ENCODE data around the gene CAPRIN1. TPM values are rescaled to one million over a fixed set of nuclear protein-coding genes. Genes with fewer than 3 reads are reported as not detected.
"Not testable (repeated sequence)": the region's sequence is repeated elsewhere in the genome, so short reads cannot be mapped to it uniquely, and the experiment has no call there.

CAPRIN1 gene
- total RNA-seq, 1 experiment from 2014 or later: 219 TPM

DNA sequence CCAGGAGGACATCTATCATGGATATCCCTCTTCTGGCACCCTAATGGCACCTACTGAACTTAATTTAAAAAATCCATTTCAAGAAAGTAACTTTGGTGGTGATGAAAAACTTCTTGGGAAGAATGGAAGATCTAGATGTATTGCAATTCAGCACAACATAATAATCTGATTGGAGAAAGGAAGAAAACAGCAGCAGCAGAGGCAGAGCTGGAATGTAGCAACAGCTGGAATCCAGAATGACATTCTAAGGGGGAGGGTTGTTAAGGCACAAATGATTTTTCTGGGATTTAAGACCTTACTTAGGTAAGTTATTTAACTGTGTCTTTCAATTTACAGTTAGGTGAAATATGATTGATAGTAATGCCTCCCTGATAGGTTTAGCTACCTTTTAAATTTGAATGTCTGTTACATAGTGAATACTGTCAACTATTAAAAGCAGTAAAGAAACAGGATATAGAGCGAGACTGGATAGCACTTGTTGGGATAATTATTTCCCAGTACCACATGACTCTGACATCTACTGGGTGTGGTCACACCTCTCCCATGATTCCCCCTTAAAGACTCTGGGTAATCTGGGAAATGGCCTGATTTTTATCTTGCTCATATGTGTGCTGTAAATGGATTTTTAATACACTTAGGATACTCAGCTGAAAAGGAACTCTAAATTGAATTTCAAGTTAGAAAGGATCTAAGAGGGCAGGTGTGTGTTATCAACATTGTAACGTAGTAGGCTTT lies 11.7 kb downstream of the CAPRIN1 start:
- no peaks in the 10 kb centered on the region for H3K9me3 Mint-ChIP-seq (ENCODE audit: unreplicated experiment)
- no peaks in the 10 kb centered on the region for H3K27me3 Mint-ChIP-seq (ENCODE audit: insufficient read depth, unreplicated experiment)
- ChIA-PET POLR2A (interaction anchor here (0.8 to 1.4 kb wide), 4 partner anchors 9 to 42 kb away, joined by 3 to 4 read pairs (median 3); partner anchors contain the start of gene NAT10), CTCF (interaction anchor here (0.5 to 4.3 kb wide), 5 partner anchors 11 to 405 kb away, joined by 3 to 30 read pairs (median 6); no protein-coding TSS in a partner anchor)
- TF ChIP-seq, protein P1, sequence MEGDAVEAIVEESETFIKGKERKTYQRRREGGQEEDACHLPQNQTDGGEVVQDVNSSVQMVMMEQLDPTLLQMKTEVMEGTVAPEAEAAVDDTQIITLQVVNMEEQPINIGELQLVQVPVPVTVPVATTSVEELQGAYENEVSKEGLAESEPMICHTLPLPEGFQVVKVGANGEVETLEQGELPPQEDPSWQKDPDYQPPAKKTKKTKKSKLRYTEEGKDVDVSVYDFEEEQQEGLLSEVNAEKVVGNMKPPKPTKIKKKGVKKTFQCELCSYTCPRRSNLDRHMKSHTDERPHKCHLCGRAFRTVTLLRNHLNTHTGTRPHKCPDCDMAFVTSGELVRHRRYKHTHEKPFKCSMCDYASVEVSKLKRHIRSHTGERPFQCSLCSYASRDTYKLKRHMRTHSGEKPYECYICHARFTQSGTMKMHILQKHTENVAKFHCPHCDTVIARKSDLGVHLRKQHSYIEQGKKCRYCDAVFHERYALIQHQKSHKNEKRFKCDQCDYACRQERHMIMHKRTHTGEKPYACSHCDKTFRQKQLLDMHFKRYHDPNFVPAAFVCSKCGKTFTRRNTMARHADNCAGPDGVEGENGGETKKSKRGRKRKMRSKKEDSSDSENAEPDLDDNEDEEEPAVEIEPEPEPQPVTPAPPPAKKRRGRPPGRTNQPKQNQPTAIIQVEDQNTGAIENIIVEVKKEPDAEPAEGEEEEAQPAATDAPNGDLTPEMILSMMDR (IDR thresholded peaks at IDR 0.05; ENCODE audit: unreplicated experiment): no peak
- intact Hi-C loops (cut with micrococcal nuclease): no loop called here
- peaks cover 27% of the 10 kb centered on the region for H3K4me1 Mint-ChIP-seq (ENCODE audit: insufficient read depth, unreplicated experiment)
- no TSS peak for BruUV-seq (replicated peaks)
- DNase-seq (ENCODE audit: unreplicated experiment): no peak
- H3K27ac Mint-ChIP-seq (ENCODE audit: low read depth, unreplicated experiment): peak overlapping the region; percentile 2
- peaks cover 86% of the 10 kb centered on the region for H3K36me3 Mint-ChIP-seq (ENCODE audit: insufficient read depth, unreplicated experiment)
- no peak overlapping the region for H3K4me3 Mint-ChIP-seq (ENCODE audit: unreplicated experiment)

DNA sequence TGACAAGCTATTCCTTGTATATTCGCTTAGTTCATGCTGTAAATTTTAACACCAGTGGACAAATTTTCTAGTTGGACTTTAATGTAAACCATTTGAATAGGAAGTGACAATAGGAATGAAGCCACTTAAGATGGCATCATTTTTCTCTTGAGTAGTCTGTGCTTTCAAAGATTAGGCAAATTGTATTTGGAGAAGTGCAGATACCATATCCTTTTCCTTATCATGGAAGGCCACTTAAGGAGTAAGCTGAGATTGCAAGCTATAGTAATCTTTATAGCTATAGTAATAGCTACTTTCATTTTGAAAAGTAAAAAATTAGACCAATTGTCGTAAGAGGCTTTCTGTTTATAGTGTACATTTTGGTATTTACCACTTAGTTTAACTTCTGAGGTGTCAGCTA lies 12.8 kb downstream of the CAPRIN1 start:
- ChIA-PET POLR2A (interaction anchor here (0.8 to 1.4 kb wide), 8 partner anchors 10 to 67 kb away, joined by 3 to 4 read pairs (median 4); partner anchors contain the start of gene CAPRIN1), CTCF (interaction anchor here (0.9 to 4.3 kb wide), 6 partner anchors 10 to 94 kb away, joined by 3 to 30 read pairs (median 6); no protein-coding TSS in a partner anchor)
- Mint-ChIP-seq H3K27me3 (ENCODE audit: insufficient read depth, unreplicated experiment) (no peaks in the 10 kb centered on the region), H3K27ac (ENCODE audit: low read depth, unreplicated experiment) (no peak overlapping the region), H3K36me3 (ENCODE audit: insufficient read depth, unreplicated experiment) (peaks cover 75% of the 10 kb centered on the region), H3K4me1 (ENCODE audit: insufficient read depth, unreplicated experiment) (peaks cover 22% of the 10 kb centered on the region), H3K4me3 (ENCODE audit: unreplicated experiment) (no peak overlapping the region), H3K9me3 (ENCODE audit: unreplicated experiment) (no peaks in the 10 kb centered on the region)
- TF ChIP-seq, protein P1 (IDR thresholded peaks at IDR 0.05; ENCODE audit: unreplicated experiment): no peak
- DNase-seq (ENCODE audit: unreplicated experiment): no peak
- intact Hi-C loops (cut with micrococcal nuclease): no loop called here
- BruUV-seq (replicated peaks): no TSS peak

DNA sequence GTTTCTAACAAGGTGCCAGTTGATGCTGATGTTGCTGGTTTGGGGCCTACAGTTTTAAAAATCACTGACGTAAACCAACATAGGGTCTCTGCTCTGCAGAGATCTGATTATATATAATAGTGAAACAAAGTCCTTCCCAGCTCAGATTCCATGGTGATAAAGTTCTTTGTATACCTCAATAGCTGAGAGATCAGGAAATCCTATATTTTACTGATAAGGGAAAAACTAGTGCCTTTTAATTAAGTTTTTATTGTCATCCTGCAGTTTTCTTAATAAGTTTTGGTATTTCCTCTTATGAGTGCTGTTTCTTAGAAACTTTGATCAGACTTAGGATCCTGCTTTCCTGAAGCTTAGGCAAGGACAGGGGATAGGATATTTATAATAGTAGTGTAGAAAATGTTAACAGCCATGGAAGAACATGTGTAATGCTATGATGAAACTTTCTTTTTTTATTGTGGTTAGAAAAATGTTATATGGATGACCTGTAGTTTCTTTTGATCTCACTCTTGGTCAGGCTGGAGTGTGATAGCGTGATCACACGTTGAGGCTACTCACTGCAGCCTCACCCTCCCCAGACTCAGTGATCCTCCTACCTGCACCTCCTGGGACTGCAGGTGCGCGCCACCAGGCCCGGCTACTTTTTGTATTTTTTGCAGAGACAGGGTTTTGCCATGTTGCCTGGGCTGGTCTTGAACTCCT lies 14.1 kb downstream of the CAPRIN1 start:
- POLR2A ChIA-PET: interaction anchor here (1.0 to 1.9 kb wide), 6 partner anchors 9 to 68 kb away, joined by 3 to 10 read pairs (median 5); partner anchors contain the start of gene CAPRIN1
- no peaks in the 10 kb centered on the region for H3K27me3 Mint-ChIP-seq (ENCODE audit: insufficient read depth, unreplicated experiment)
- TF ChIP-seq, protein P1 (IDR thresholded peaks at IDR 0.05; ENCODE audit: unreplicated experiment): no peak
- intact Hi-C loops (cut with micrococcal nuclease): no loop called here
- CTCF ChIA-PET: interaction anchor here (1.3 to 4.3 kb wide), 2 partner anchors 8 to 68 kb away, joined by 3 to 30 read pairs; no protein-coding TSS in a partner anchor
- no peak overlapping the region for H3K27ac Mint-ChIP-seq (ENCODE audit: low read depth, unreplicated experiment)
- H3K9me3 Mint-ChIP-seq (ENCODE audit: unreplicated experiment): no peaks in the 10 kb centered on the region
- H3K4me1 Mint-ChIP-seq (ENCODE audit: insufficient read depth, unreplicated experiment): peaks cover 22% of the 10 kb centered on the region
- peaks cover 62% of the 10 kb centered on the region for H3K36me3 Mint-ChIP-seq (ENCODE audit: insufficient read depth, unreplicated experiment)
- H3K4me3 Mint-ChIP-seq (ENCODE audit: unreplicated experiment): no peak overlapping the region
- no TSS peak for BruUV-seq (replicated peaks)
- no peak for DNase-seq (ENCODE audit: unreplicated experiment)

DNA sequence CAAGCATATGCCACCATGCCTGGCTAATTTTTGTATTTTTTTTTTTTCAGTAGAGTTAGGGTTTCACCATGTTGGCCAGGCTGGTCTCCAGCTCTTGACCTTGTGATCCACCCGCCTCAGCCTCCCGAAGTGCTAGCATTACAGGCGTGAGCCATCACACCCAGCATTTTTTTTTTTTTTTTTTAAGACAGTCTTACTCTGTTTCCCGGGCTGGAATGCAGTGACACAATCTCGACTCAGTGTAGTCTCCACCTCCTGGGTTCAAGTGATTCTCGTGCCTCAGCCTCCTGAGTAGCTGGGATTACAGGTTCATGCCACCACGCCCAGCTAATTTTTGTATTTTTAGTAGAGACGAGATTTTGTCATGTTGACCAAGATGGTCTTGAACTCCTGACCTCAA lies 15.2 kb downstream of the CAPRIN1 start:
- BruUV-seq (replicated peaks); H3K4me3 Mint-ChIP-seq (ENCODE audit: unreplicated experiment); H3K9me3 Mint-ChIP-seq (ENCODE audit: unreplicated experiment); intact Hi-C loops (cut with micrococcal nuclease); H3K27ac Mint-ChIP-seq (ENCODE audit: low read depth, unreplicated experiment); DNase-seq (ENCODE audit: unreplicated experiment); H3K27me3 Mint-ChIP-seq (ENCODE audit: insufficient read depth, unreplicated experiment): not testable (repeated sequence)
- peaks cover 22% of the 10 kb centered on the region for H3K4me1 Mint-ChIP-seq (ENCODE audit: insufficient read depth, unreplicated experiment)
- ChIA-PET POLR2A (interaction anchor here (1.0 to 1.9 kb wide), 4 partner anchors 10 to 16 kb away, joined by 4 to 10 read pairs (median 4); no protein-coding TSS in a partner anchor), CTCF (interaction anchor here (0.6 to 2.7 kb wide), 8 partner anchors 9 to 257 kb away, joined by 3 to 10 read pairs (median 4); partner anchors contain the start of gene CAPRIN1)
- H3K36me3 Mint-ChIP-seq (ENCODE audit: insufficient read depth, unreplicated experiment): peaks cover 66% of the 10 kb centered on the region
